Colonic mucosa (tissue), 4 donors: ENCODE results near the gene TTC7B. TPM values are rescaled to one million over a fixed set of nuclear protein-coding genes. Genes with fewer than 3 reads are reported as not detected.

Experiments
- DNase-seq: peaks from one replicate; pipeline ENCODE4 v3.0.0-alpha.2; 2020
- H3K27ac ChIP-seq: fragments of 200-600 bp; one replicate; pipeline ENCODE4 v1.8.0; 2021
- H3K27me3 ChIP-seq: fragments of 200-600 bp; one replicate; pipeline ENCODE4 v1.8.0; 2021
- H3K36me3 ChIP-seq: fragments of 200-600 bp; one replicate; pipeline ENCODE4 v1.8.0; 2021
- H3K4me1 ChIP-seq: fragments of 200-600 bp; one replicate; pipeline ENCODE4 v1.8.0; 2021; ENCODE audit warnings: mild to moderate bottlenecking
- H3K4me3 ChIP-seq: fragments of 200-600 bp; one replicate; pipeline ENCODE4 v1.8.0; 2021
- H3K9ac ChIP-seq, 2 donors: one replicate each; pipeline ENCODE4 v1.7.0; 2013; ENCODE audit warnings: control low read depth in 2 of 2, low read depth in 2 of 2, low read length in 2 of 2
- H3K9me3 ChIP-seq: fragments of 200-600 bp; one replicate; pipeline ENCODE4 v1.8.0; 2021
- CTCF ChIP-seq: fragments of 200-600 bp; IDR thresholded peaks from one replicate; pipeline ENCODE4 v1.8.0; 2022; ENCODE audit warnings: antibody characterized with exemption, mild to moderate bottlenecking
- intact Hi-C: fragments of 100-400 bp; cut with DNase I; formaldehyde crosslinking; loops from one replicate; pipeline ENCODE4 v1.14.1; 2022
- total RNA-seq, 2 donors: library from RNA; stranded (reverse); fragmentation: NEBNext Ultra II Directional in 1 of 2; extraction: Animal tissue kit (Norgen Biotek cat#: 25700) in 1 of 2; gene quantifications; one replicate each; pipeline ENCODE4 v1.2.1, GENCODE V29; 2021
- donor health status: healthy.
- donor health status: DM: no; HTN: no; CAD: no.
- donor health status: DM: no; HTN: no; CAD: no.

Gene TTC7B
- total RNA-seq, 2 donors from 2014 or later = 3.3 to 11.8 TPM

DNA sequence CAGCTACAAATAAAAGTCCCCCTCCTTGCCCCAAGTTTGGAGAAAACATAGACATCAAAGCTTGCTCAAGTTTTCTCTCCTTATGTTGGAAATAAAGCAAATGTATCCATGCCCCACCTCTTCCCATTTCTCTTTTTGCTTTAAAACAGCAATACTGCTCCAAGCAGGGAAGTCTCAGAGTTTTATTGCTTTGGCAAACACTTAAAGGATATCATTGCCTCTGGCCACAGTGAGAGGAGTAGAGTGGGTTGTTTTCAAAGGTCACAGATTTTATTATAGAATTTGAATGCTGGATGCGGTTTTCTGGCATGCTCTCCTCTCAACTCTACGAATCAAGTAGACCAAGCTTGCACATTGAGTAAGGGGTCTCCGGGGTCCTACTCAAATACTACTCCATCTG lies 149.7 kb downstream of the TTC7B start:
- H3K27ac ChIP-seq = peak overlapping the region; percentile 2
- peak; percentile 27 for DNase-seq
- no peak overlapping the region for H3K4me3 ChIP-seq
- H3K9me3 ChIP-seq = no peaks in the 10 kb centered on the region
- H3K9ac ChIP-seq = no peak overlapping the region
- no peaks in the 10 kb centered on the region for H3K4me1 ChIP-seq
- H3K36me3 ChIP-seq = no peaks in the 10 kb centered on the region
- H3K27me3 ChIP-seq = no peaks in the 10 kb centered on the region
- intact Hi-C loops = no loop called here
- no peak for TF ChIP-seq CTCF

DNA sequence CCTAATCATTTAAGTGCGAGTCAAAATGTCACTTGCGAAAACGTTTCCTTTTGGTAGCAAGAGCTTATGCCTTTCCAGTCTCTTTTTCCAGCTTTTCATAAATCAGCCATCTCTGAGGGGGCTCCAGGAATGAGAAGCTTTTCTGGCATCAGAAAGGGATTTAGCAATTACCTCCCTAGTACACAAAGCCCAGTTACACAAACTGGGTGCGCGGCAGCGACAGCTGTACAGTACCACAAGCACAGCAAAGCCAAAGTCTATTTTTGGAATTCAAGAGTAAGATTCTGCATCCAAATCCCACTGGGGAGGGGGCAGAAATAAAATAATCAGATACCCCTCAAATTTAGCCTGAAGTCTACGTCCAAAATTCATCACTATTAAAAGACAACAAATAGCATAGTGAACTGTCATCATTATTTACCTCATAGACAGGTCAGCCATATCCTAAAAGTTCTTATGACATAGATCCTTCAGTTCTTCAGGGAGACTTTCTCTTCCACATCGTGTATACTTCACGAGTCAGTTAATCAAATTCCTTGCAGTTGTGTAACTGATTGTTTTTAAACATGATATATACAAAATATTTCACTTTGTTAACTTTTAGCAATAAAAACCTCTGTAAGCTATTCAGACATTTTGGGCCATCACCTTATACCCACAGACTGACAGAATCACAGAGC lies 150.8 kb downstream of the TTC7B start:
- Histone ChIP-seq H3K4me1 (peaks cover 3% of the 10 kb centered on the region), H3K27ac (no peak overlapping the region), H3K4me3 (no peak overlapping the region), H3K36me3 (no peaks in the 10 kb centered on the region), H3K9me3 (no peaks in the 10 kb centered on the region), H3K27me3 (no peaks in the 10 kb centered on the region), H3K9ac (no peak overlapping the region)
- intact Hi-C loops = no loop called here
- TF ChIP-seq CTCF = no peak
- DNase-seq = no peak

- intact Hi-C loops = no loop called here
- no peak for TF ChIP-seq CTCF
- Histone ChIP-seq H3K4me3 (no peak overlapping the region), H3K36me3 (no peaks in the 10 kb centered on the region), H3K27ac (no peak overlapping the region), H3K4me1 (peaks cover 4% of the 10 kb centered on the region), H3K9ac (no peak overlapping the region), H3K27me3 (no peaks in the 10 kb centered on the region), H3K9me3 (no peaks in the 10 kb centered on the region)
- no peak for DNase-seq
Measured at GRCh38 chr14:90664911-90665310, 151.3 kb downstream of the TTC7B start.

- H3K4me1 ChIP-seq = peaks cover 4% of the 10 kb centered on the region
- intact Hi-C loops = no loop called here
- H3K27ac ChIP-seq = no peak overlapping the region
- H3K4me3 ChIP-seq = no peak overlapping the region
- DNase-seq = no peak
- no peak for TF ChIP-seq CTCF
- no peaks in the 10 kb centered on the region for H3K9me3 ChIP-seq
- H3K36me3 ChIP-seq = no peaks in the 10 kb centered on the region
- H3K27me3 ChIP-seq = no peaks in the 10 kb centered on the region
- no peak overlapping the region for H3K9ac ChIP-seq
Measured at GRCh38 chr14:90663680-90664079, 152.6 kb downstream of the TTC7B start.

GRCh38 chr14:90663140-90663539 lies 153.1 kb downstream of the TTC7B start:
- Histone ChIP-seq H3K4me3 (no peak overlapping the region), H3K27ac (no peak overlapping the region), H3K9ac (no peak overlapping the region), H3K9me3 (no peaks in the 10 kb centered on the region), H3K36me3 (no peaks in the 10 kb centered on the region), H3K4me1 (peaks cover 4% of the 10 kb centered on the region), H3K27me3 (no peaks in the 10 kb centered on the region)
- intact Hi-C loops = no loop called here
- TF ChIP-seq CTCF = no peak
- no peak for DNase-seq
